ENCODE results near the gene CAMTA1.
"Not testable (repeated sequence)": the region's sequence is repeated elsewhere in the genome, so short reads cannot be mapped to it uniquely, and the experiment has no call there.

The CAMTA1 gene

DNA sequence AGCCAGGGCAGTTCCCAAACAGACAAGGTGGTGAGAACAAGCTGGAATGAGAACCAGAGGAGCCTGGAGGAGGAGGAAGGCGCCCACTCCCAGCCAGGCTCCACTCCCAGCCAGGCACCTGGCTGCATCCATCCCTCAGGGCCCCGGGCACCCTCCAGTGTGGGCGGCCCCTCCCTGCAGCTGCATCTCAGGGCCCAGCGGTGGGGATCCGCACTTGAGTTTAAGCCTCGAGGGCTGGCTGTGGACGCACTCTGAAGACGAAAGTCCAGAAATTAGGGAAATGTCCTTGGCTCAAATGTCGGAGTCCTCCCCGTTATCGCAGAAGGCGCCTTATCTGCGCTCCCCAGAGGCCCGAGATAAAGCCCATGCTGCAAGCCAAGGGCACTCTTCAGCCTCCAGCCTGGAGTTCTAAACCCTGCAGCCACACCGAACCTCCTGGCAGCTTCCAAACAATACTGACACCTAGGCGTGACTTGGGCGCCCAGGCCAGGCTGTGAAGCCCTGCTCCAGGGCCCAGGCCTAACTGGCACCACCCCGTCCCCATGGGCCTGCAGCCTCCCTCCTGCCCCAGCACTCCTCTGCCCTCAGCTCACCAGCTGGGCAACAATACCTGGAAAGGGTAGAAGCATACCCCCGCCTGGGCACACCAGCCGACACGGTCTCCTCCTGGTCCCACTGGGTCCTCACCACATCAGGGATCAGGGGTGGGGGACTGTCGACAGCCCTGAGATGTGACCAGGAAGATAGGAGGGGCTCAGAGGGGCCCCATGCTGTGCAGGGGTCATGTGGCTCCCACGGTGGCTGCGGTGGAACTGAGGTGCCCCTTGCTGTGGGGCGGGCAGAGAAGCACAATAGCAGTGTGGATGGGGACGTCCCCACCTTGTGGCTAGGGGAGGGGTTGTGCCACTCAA, 801.0 kb downstream of the CAMTA1 start:
- DNase-seq (ENCODE audit: low read depth in 2 of 2) = no peak

GRCh38 chr1:7587108-7587772, 802.0 kb downstream of the CAMTA1 start:
- no peak for DNase-seq (ENCODE audit: low read depth in 2 of 2)

GRCh38 chr1:7587773-7588456, 802.7 kb downstream of the CAMTA1 start:
- no peak for DNase-seq (ENCODE audit: low read depth in 2 of 2)

GRCh38 chr1:7588457-7588827, 803.2 kb downstream of the CAMTA1 start:
- DNase-seq (ENCODE audit: low read depth in 2 of 2) = no peak

DNA sequence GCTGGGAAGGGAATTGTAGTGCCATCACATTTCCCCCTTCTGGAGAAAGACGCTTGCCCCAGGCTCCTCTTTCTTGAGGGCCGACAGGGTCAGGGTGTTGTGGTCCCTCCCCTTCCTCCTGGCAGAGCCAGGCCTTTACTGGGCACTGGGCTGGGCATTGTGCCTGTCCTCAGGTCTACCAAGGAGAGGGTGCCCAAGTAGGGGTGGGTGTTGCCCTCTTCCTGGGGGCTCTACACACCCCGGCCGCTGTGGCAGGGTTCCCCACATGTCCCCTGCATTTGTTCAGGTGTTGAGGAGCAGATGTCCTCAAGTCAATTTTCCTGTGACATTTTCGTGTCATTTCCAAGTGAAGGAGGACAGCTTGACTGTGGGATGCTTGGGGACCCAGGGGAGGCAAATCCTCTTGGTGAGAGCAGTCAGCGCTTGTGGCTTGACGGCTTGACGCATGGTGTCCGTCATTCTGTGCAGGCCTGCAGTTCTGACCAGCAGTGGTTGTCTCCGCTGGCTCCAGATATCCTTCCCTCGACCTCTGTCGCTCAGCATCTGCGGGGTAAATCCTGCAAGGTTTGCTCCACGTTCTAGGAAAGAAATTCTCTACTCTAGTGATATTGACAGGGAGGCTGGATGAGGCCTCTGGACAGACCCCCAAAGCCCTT, 804.0 kb downstream of the CAMTA1 start:
- DNase-seq (ENCODE audit: low read depth in 2 of 2) = no peak

- DNase-seq (ENCODE audit: low read depth in 2 of 2) = no peak
These were observed 804.6 kb downstream of the CAMTA1 start for GRCh38 chr1:7589774-7590425.

- no peak for DNase-seq (ENCODE audit: low read depth in 2 of 2)
These were observed 805.2 kb downstream of the CAMTA1 start for GRCh38 chr1:7590426-7590790.

- DNase-seq (ENCODE audit: low read depth in 2 of 2) = no peak
These were observed 806.3 kb downstream of the CAMTA1 start for GRCh38 chr1:7591565-7591964.

GRCh38 chr1:7592120-7592798, 807.0 kb downstream of the CAMTA1 start:
- DNase-seq (ENCODE audit: low read depth in 2 of 2) = no peak

GRCh38 chr1:7594002-7594713, 808.9 kb downstream of the CAMTA1 start:
- DNase-seq (ENCODE audit: low read depth in 2 of 2) = no peak

DNA sequence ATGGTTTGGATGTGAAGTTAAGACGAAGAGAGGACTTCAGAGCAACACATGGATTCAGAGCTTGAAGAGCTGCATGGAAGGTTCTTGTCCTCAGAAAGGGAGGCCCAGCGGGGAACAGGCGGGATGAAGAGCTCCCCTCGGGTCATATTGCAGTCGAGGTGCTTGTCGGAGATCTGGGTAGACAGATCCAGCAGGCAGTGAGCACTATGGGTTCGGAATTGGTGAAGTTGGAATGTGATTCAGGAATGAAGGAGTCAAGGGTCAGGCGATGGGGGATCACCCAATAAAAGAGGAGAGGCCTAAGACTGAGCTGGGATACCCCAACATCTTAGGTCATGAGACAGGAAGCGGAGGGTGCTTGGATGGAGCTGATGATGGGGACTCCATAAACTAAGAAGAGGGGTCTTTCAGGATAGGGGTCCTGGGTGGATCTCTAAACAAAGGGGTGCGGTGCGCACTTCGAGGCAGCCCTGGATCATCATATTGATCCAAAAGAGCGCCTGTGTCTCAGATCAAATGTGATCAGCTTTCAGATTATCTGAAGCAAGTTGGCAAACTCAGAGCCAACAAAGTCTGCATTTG, 809.6 kb downstream of the CAMTA1 start:
- DNase-seq (ENCODE audit: low read depth in 2 of 2) = no peak

DNA sequence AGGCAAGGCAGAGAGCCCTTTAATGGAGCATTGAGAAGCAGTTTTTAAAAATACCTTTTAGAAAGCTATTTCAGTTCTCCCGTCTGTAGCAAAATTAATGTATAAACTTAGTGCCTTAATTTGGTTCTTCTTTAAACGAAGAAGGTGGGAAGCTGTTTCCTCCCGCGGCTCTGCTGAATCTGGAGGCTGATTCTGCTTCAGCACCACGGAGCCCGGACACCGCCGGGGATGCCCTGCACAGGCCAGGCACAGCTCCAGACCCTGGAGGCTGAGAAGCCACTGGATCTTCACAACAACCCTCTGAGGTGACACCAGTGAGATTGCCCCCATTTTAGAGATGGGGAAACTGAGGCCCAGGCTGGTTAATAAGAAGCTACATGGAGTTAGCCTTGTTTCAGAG, 810.1 kb downstream of the CAMTA1 start:
- no peak for DNase-seq (ENCODE audit: low read depth in 2 of 2)

DNA sequence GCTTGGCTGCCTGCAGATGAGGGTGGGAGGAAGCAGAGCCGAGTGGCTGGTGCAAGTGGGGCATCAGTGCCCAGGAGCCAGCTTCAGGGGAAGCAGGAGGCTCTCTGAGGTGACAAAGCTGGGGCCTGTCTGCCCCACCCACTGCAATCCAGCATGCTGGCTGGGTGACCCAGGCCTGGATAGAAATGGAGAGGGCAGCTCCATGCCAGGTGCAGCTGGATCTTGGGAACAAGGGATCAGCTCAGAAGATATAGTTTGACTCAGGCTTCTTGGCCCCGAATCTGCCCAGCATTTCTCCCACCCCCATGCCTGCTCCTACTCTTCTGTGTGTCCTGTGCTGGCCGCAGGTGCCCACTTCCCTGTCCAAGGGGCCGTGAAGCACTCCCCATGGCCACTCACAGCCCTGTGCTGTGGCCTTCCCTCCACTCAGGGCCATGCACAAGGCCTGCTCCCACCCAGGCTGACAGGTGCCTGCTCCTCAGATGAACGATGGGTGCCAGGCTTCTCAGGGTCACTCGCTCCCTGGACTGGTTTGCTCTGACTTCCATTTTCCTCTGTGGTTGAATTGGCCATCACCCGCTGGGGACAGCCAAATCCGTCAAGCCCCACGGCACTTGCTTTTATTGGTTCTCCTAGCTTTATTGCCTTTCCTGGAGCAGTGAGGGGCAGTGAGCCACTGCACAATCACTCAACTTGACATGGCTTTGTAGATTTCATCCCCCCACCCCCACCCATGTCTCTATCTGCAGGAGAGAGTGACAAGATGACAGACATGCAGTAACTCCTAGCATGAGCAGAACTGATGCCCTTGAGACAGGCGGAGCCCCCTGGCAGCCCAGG, 811.1 kb downstream of the CAMTA1 start:
- no peak for DNase-seq (ENCODE audit: low read depth in 2 of 2)

DNA sequence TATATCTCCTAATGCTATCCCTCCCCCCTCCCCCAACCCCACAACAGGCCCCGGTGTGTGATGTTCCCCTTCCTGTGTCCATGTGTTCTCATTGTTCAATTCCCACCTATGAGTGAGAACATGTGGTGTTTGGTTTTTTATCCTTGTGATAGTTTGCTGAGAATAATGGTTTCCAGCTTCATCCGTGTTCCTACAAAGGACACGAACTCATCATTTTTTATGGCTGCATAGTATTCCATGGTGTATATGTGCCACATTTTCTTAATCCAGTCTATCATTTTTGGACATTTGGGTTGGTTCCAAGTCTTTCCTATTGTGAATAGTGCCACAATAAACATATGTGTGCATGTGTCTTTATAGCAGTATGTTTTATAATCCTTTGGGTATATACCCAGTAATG, 812.8 kb downstream of the CAMTA1 start:
- not testable (repeated sequence) for DNase-seq (ENCODE audit: low read depth in 2 of 2)

- not testable (repeated sequence) for DNase-seq (ENCODE audit: low read depth in 2 of 2)
These were observed 819.7 kb downstream of the CAMTA1 start for GRCh38 chr1:7604906-7605305.

DNA sequence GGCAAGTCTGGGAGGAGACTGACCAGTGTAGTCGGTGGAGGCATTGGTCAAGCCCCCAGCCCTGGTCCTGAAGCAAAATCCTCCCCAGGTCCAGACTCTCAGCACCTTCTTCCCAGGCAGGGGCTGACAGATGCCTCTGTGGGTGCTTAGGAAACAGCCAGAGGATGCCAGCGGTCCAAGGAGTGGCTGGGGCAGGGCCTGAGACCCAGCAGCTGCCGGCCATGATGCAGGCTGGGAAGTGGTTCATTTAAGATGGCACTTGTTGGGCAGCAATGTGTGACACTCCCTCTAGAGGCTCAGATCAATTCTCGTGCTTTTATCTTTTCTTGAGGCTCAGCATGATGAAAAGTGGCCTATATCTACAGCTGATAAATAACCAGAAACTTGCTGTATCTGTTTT, 820.8 kb downstream of the CAMTA1 start:
- DNase-seq (ENCODE audit: low read depth in 2 of 2) = no peak

DNA sequence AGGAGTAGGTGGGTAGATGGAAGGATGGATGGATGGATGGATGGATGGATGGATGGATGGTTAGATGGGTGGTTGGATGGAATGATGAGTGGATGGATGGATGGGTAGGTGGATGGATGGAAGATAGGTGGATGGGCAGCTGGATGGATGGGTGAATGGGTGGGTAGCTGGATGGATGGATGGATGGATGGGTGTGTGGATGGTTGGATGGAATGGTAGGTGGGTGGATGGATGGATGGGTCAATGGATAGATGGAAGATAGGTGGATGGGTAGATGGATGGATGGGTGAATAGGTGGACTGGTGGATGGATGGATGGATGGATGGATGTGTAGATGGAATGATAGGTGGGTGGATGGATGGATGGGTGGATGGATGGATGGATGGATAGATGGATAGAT, 821.8 kb downstream of the CAMTA1 start:
- DNase-seq (ENCODE audit: low read depth in 2 of 2) = no peak

- DNase-seq (ENCODE audit: low read depth in 2 of 2) = no peak
These were observed 823.5 kb downstream of the CAMTA1 start for GRCh38 chr1:7608628-7609305.
